Hindlimb muscle (tissue), 1 donor: ENCODE data around the gene CLEC2D. TPM values are rescaled to one million over a fixed set of nuclear protein-coding genes. Genes with fewer than 3 reads are reported as not detected.
"Not testable (repeated sequence)": the region's sequence is repeated elsewhere in the genome, so short reads cannot be mapped to it uniquely, and the experiment has no call there.

ENCODE experiments used
- DNase-seq: peaks from one replicate; pipeline ENCODE4 v3.0.0-alpha.2; 2013
- polyA plus RNA-seq: library from polyadenylated mRNA; unstranded; fragments of 120-200 nt; gene quantifications from one replicate; pipeline ENCODE4 v1.2.1, GENCODE V29; 2013; ENCODE audit not compliant: insufficient read length

The CLEC2D gene
- polyA plus RNA-seq, 1 donor, result 8.1 TPM

DNA sequence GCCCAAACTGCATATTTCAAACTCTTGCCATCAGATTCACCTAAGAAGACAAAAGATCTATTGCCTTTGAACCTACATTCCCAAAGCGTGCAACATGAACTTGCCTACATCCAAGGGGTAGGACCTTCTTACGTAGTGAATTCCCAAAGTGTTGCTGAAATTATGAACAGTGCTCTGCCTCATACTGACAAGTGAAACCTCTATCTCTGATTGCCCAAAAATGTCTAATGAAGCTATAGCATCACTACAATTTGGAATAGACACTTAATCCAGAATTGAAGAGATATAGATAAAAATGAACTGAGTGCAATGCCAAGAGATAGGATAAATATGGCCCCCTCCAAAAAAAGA lies 31.1 kb downstream of the CLEC2D start:
- DNase-seq, result no peak

DNA sequence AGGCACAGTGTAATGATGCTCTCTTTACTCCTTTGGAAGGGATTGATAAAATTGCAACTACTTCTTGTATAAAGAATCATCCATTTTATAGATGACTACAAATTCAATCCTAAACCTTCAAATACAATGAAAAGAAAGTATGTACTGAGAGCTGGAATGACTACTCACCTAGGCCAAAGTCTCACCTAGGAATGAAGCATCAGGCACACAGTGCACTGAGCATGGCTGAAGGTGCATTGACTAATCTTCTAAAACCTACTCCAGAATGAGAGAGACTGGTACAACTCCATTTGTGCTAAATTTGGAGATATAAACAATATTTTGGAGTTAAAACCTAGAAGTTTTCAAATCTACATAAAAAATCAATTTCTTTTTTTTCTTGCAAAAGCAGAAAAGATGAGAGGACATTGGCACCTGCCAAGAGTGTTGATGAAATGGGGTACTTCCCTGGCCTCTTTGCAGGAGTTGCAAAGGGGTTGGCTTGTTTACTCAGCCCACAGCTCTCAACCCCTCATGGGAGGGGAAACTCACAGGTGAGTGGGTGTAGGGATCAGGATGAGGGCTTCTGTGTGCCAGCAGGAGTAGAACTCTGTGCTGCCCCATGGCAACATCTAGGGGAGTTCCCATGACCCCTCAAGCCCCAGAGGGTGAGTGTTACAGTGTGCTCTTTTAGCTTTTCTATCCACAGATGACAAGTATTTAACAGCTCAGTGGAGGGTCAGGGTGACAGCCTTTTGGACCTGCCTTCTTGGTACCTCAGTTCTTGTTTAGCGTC lies 32.1 kb downstream of the CLEC2D start:
- DNase-seq, result no peak

DNA sequence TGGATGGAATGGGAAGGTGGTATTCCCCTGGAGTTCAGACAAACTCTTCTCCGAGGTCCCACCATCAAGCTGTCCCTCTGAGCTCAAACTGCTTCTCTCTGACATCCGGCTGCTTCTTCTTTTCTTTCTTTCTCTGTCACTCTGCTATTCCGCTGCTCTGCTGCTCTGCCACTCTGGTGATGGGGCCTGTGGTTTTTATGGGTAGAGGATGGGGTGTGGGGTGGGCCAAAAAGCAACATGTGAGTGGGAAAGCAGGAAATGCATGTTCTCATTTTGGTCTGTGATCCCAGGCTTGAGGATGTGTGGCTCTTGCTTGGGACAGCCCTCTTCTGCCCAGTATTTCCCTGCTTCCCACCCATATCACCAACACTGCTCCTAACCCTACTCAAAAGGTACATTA lies 32.7 kb downstream of the CLEC2D start:
- DNase-seq, result no peak

DNA sequence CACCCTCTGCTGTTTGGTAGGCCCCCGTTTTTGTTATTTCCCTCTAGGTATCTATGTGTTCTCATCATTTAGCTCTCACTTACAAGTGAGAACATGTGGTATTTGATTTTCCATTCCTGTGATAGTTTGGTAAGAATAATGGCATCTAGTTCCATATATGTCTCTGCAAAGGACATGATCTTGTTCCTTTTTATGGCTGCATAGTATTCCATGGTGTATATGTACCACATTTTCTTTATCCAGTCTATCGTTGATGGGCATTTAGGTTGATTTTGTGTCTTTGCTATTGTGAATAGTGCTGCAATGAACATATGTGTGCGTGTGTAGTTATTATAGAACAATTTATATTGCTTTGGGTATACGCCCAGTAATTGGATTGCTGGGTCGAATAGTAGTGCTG lies 35.0 kb downstream of the CLEC2D start:
- not testable (repeated sequence) for DNase-seq

DNA sequence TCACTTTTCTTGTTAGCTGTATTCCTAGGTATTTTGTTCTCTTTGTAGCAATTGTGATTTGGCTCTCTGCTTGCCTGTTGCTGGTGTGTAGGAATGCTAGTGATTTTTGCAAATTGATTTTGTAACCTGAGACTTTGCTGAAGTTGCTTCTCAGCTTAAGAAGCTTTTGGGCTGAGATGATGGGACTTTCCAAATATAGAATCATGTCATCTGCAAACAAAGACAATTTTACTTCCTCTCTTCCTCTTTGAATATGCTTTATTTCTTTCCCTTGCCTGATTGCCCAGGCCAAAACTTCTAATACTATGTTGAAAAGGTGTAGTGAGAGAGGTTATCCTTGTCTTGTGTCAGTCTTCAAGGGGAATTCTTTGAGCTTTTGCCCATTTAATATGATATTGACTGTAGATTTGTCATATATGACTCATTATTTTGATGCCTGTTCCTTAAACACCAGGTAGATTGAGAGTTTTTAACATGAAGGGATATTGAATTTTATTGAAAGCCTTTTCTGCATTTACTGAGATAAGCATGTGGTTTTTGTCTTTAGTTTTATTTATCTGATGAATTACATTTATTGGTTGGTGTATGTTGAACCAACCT lies 36.7 kb downstream of the CLEC2D start:
- no peak for DNase-seq

DNA sequence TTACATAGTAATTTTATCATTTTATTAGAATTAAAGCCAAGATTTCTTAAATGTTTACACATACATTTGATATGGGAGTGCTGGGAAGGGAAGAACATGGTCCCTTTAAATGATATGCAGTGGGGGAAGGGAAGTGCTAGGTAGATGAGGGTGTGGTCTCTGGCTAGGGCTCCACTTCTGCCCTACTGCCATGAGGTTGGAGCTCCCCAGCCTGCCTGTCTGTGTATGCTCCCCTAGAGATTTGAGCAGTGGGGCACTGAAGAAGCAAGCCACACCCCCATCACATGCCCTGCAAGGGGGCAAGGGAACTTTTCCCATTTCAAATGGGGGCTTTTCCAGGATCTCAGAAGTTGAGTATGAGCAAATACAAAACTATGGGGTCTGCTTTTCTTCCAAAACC lies 37.8 kb downstream of the CLEC2D start:
- DNase-seq, result no peak

DNA sequence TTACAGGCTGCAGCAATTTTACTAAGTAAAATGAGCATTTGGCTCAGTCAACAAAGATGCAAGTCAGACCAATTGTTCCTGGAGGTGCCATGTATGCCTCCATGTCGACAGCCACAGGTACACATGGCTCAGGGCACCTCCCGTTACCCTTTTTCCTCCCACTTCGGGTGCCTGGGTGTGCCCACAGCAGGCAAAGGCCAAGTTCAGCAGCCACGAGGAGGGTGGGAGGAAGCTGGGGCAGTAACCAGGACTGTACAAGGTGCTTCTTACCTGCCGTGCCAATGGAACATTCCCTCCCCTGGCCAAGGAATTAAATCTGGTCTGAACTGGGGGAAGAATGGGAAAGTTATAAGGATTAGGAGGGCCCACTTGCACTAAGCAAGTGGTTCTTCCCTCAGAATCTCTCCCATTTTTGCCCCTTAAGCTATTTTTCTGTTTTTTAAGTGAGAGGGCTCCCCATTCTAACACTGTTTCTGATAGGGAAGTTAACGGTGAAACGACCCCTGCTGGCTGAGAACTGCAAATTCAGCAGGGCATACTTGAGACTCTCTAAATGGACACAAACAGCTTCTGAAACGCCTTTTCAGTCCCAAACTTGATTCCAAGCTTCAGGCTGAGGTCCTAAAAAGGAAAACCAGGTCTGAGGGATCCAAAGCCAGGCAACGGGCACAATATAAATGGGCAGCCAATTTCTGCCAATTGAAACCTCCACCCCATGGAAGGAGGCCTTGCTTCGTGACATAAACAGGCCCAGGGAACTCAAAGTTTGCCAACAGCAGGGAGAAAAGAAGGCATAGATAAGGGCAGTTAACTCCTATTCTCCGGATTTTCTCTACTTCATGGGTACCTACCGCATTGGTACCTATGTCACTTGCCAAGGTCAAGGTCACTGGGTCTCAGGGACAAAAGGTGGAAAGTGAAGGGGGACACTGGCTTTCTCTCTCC lies 38.6 kb downstream of the CLEC2D start:
- peak; percentile 15 for DNase-seq

DNA sequence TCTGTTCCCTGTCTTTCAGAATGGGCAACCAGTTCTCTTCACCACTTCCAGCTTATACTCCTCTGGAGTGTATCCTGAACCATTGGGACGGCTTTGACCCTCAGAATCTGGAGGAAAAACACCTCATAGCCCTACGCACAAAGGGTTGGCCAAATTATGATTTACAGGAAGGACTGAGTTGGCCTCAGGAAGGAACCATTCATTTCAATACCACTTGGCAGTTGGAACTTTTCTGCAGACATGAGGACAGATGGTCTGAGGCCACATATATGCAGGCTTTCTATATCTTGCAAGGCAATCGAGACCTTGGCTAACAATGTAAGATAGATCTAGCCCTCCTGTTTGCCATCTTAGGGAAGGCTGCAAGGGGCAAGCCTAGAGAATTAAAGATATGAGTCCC lies 39.3 kb downstream of the CLEC2D start:
- DNase-seq, result no peak

DNA sequence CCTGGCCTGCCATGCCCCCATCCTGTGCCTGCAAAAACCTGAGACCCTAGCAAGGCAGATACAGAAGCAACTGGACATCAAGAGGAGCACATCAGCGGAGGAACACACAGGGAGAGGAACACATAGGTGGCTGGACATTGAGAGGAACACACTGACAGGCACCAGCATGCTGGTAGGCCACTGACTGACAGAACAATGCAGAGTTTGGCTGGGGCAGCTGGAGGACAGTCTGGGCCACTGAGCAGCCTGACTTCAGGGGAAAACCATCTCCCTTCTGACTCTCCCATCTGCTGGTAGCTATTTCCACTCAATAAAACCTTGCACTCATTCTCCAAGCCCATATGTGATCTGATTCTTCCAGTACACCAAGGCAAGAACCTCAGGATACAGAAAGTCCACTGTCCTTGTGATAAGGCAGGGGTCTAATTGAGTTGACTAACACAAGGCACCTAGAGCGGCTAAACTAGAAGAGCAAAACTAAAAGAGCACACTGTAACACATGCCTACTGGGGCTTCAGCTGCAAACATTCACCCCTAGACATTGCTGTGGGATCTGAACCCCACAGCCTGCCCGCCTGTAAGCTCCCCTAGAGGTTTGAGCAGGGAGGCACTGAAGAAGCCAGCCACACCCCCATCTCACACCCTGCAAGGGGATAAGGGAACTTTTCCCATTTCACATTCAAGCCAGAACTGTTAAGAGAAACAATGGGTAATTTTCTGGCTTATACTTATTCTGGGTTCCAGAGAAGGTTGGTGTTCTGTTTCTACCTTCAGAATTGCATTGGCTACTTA lies 41.3 kb downstream of the CLEC2D start:
- no peak for DNase-seq

DNA sequence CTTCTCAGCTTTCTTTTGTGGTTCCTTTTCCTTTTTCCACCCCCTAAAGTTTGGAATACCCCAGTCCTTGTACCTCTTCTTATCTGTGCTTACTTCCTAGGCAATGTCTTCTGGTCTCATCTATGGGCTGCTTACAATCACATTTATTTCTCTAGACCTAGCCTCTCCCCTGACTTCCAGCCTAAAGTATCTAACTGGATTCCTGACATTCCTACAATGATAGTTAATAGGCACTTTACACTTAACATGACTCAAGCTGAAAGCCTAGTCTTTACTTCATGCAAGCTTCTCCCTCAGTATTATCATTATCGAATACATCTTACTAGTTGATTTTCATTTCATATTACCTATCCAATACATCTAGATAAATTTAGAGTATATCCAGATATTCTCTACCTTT lies 42.2 kb downstream of the CLEC2D start:
- DNase-seq, result no peak

DNA sequence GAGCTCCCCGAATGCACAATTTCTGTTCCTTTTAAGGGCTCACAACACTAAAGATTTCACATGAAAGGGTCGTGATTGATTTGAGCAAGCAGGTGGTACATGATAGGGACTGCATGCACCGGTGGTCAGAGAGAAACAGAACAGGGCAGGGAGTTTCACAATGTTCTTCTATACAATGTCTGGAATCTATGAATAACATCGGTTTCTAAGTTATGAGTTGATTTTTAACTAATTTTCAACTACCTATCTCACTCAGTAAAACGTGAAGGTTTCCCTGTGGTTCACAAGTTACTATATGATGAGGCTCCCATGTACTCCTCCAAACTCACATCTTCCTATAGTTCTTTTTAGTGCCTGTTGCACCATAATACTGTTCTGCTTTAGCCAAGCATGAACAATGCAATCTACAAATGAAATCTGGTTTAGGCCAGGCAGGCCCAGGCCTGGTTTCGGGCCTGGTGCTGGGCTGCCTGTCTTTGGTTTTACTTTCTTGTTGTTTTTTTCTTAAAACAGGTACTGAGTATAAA lies 43.6 kb downstream of the CLEC2D start:
- not testable (repeated sequence) for DNase-seq

DNA sequence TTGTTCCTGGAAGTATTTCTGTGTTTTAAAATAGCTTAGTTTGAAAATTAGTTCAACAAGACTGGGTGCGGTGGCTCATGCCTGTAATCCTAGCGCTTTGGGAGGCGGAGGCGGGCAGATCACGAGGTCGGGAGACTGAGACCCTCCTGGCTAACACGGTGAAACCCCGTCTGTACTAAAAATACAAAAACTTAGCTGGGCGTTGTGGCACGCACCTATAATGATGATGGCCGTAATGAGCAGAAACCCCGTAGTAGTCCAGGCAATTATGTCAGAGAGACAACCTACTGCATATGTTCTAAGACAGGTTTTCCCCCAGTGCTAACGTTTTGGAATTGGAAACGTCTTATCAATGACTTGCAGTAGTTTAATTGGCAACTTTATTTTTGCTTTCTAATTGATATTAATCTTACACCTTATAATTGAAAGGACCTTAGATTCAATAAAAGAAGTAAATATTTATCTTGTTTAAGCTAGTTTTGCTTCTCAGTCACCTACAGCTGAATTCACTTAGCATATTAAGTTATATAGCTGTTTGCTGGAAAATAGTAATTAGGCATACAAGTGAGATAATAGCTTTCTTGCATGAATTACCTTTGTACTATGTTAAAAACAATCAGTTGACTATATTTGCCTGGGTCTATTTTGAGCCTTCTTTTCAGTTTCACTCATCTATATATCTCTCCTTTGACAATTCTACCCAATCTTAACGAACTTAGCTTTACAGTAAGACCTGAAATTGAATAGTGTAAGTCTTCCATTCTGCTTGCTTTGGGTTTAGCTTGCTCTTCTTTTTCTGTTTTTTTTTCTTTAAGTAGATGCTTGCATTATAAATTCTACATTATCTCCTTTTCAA lies 47.8 kb downstream of the CLEC2D start:
- no peak for DNase-seq

DNA sequence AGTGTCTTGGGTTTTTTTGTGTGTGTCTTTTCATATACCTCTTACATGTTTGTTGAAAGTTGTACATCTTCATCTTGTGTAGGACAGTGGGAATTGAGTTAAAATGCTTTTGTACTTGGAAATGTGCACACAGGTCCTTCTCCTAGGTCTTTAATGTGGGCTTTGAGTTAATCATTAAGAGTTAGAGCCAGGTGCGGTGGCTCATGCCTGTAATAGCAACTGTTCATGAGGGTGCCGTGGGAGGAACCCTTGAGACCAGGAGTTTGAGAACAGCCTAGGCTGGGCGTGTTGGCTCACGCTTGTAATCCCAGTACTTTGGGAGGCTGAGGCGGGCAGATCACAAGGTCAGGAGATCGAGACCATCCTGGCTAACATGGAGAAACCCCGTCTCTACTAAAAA lies 49.5 kb downstream of the CLEC2D start:
- no peak for DNase-seq

DNA sequence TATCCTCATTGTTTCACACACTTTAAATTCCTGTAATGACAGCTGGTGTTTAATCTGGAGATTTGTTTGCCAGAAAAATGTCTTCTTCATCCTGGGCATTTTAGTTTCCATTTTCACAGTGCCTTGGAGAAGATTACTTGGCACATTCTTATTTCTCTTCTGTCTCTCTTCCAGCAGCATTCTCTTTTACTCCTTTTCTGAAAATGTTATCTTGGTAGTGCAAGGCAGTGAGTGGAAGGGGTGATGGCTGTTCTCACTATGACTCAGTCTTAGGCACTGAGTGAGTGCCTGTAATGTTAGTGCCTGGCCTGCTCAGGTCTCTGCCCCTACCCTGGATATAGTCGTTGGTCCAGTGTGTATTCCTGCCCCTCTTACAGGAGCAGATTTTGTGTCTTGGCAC lies 50.3 kb downstream of the CLEC2D start:
- DNase-seq, result no peak

DNA sequence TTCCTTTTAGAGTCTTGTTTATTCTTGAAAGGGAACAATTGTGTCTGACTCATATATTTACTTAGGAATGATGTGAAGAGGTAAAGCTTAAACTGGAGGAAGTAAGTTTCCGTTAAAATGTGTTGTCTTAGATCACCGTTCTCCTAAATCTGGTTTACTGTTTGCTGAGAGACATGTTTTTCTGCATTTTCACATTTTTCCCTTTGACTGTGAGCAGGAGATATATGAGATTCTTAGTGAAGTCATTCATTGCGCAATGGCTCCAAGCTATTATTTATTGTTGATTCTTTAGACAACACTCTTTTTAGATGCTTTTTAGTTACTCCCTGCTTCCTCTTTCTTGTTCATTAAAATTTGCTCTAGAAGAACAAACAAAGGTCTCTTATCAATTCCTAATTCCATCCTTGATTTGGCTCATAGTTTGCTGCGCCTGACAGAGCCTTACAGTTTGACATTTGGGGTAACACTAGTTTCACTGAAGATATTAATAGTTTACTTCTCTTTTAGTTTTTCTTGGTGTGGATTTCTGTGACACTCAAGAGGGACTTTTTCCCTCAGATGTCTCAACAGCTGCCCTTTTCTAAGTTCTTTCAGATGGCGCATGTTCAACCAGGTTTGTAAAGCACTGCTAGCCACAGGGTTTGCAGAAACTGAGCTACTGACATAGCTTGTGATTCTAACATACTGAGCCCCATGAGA lies 52.0 kb downstream of the CLEC2D start:
- DNase-seq, result no peak

DNA sequence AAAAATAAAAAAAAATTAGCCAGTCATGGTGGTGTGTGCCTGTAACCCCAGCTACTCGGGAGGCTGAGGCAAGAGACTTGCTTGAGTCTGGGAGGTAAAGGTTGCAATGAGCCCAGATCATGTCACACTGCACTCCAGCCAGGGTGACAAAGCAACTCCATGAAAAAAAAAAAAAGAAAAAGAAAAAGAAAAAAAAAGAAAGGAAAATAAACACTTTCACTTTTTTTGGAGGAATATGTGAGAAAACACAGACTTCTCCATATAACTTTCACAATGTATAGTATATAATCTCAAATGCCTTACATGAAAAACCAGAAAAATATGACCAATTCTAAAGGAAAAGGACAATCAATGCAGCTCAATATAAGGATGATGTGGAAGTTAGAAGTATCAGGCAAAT lies 54.5 kb downstream of the CLEC2D start:
- no peak for DNase-seq

DNA sequence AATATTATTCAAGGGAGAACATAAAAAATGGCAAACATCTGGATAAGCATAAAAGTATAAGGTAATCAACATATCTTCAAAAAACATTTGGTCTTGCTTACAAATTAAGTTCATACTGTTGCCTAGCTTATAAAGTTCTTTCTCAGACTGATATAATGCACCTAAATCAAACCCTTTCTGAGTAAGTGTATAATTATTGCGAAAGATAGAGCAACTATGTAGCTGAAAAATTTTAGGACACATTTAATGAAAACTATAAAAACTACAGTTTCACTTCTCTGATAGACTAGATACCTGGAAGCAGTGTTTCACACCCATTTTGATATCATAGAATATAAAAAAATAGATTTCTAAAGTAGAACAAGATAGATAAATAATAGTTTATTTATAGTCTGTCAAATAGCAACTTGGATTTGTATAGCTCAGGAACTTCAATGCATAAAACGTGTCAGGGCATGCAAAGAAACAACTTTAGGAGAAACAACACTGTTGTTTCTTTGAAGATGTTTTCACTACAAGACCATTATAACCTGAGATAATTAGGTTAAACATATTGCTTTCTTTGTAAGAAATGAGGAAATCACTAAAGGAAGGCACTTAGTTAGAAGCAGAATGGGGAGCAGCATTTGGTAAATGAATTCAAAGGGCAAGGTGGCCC lies 55.8 kb downstream of the CLEC2D start:
- no peak for DNase-seq

DNA sequence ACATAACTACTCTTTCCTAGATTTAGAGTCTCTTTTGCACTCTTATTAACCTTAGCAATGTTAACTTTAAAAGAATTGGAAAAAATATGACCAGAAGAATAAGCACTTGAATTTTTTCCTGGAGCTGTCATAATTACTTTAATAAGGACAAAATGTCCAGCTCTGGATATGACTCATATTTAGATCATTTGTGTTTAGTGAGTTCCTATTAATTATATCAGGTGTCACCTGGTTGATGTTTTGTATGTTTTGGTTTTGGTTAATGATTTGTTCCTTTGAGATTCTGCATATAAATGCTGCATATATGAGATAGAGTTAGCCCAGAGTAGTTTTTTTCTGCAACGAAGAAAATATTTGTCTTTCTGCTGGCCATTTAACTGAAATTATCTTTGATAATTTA lies 58.3 kb downstream of the CLEC2D start:
- DNase-seq, result no peak

DNA sequence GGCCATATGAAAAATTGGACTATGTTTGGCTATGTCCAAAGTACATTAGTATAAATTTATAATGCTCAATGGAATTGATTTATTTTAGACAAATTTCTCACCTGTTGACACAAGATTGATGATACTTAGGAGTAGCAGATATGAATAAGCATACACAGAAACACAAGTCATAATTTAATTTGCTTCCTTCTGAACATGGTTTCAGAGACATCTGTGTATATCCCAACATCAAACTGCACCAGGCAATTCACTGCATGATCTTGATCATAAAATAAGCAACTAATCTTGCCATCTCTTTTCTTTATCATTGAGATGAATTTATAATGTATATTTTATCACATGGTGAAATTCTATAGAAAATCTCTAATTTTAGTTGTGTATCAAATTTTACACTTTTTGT lies 59.6 kb downstream of the CLEC2D start:
- DNase-seq, result no peak

DNA sequence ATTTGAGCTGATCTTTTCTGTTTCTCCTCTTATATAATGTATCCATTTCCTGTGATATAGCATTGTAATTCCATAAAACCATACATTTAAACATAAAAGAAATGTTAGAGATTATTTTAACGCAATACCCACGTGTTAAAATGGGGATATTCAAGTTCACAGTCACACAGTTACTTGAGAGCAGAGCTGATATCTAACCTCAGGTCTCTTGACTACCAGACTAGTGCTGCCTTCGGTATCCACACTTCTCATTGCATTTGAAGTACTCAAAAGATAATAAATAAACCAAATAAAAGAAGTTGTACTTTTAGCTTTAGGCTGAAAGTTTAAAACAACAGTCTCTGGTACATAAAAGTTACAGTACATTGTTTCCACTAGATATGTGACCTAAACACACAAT lies 60.5 kb downstream of the CLEC2D start:
- DNase-seq, result no peak
